ENCODE results near the gene INPP5D.

The INPP5D gene

DNA sequence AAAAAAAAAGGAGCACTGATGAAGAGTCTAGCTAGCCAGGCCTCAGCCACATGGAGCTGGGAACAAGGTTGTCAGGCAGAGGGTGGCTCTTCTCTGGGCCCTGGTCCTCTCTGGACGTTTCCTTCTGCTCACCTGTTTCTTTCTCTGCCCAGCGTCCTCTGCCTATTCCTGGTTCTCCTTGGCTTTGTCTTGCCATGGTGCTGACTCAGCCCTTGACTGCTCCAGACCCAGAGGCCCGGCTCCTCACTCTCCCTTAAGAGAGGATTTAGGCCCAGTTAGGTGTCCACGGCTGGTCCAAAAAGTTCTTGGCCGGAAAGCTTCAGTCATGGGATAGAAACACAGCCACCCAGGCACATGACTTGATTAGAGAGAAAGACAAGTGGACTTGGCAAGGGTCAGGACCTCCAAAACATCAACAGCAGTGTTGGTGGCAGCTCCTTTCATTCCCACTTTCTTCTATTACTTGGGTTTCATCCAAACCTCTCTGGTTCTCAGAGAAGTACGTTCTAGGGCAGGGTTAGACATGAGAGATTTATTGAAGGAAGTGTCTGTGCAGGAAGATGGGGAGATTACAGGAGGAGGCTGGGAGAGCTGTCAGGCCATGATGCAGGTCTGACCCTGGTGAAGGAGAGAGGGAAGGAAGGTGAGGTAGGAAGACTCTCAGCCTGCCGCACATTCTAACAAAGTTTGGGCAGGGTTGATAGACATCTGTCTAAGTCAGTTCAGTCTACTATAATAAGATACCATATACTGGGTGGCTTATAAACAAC lies 176.9 kb downstream of the INPP5D start:
- Histone ChIP-seq H2BK15ac (ENCODE audit: low read length) (no peak overlapping the region), H3K4me3 (ENCODE audit: low read length in 2 of 2) (no peak overlapping the region), H3K18ac (ENCODE audit: low read length) (no peak overlapping the region), H3K4ac (ENCODE audit: low read length) (no peak overlapping the region), H3K79me1 (ENCODE audit: low read depth, low read length) (no peaks in the 10 kb centered on the region), H3K9ac (ENCODE audit: low read depth, low read length, poor library complexity) (no peak overlapping the region), H2AK5ac (ENCODE audit: low read depth, low read length) (no peak overlapping the region), H3K36me3 (replicated peaks in 1 of 2; ENCODE audit: control insufficient read depth in 2 of 2, insufficient read depth in 2 of 2, low read length in 2 of 2) (no peaks in the 10 kb centered on the region), H4K91ac (ENCODE audit: low read depth, low read length, poor library complexity) (no peak overlapping the region), H4K8ac (ENCODE audit: low read depth, low read length) (no peak overlapping the region), H3K27ac (replicated peaks; ENCODE audit: low read length) (no peak overlapping the region), H3K23ac (ENCODE audit: low read depth, low read length, poor library complexity) (no peak overlapping the region), H2BK5ac (ENCODE audit: low read length) (no peak overlapping the region), H3K9me3 (replicated peaks in 1 of 2; ENCODE audit: control insufficient read depth in 2 of 2, insufficient read depth in 1 of 2, low read depth in 1 of 2, low read length in 2 of 2) (no peaks in the 10 kb centered on the region), H3K27me3 (ENCODE audit: control insufficient read depth in 3 of 3, insufficient read depth in 3 of 3, low read depth in 1 of 3, low read length in 3 of 3) (no peaks in the 10 kb centered on the region), H3K14ac (ENCODE audit: low read length) (no peak overlapping the region), H2AFZ (ENCODE audit: low read length) (no peak overlapping the region), H3K4me2 (ENCODE audit: insufficient read depth, low read length, poor library complexity, severe bottlenecking) (no peak overlapping the region), H3K4me1 (ENCODE audit: control insufficient read depth in 2 of 2, insufficient read depth in 1 of 2, low read depth in 1 of 2, low read length in 2 of 2) (no peaks in the 10 kb centered on the region), H2BK120ac (ENCODE audit: low read depth, low read length) (no peak overlapping the region), H2BK12ac (ENCODE audit: low read length) (no peak overlapping the region)
- no peak for DNase-seq (ENCODE audit: low spot score)
- no CpG with 5 or more reads among the region's 7 CpGs for WGBS, 2 donors (ENCODE audit: extremely low coverage in 2 of 2, insufficient read length in 2 of 2, insufficient replicate concordance in 1 of 2)

DNA sequence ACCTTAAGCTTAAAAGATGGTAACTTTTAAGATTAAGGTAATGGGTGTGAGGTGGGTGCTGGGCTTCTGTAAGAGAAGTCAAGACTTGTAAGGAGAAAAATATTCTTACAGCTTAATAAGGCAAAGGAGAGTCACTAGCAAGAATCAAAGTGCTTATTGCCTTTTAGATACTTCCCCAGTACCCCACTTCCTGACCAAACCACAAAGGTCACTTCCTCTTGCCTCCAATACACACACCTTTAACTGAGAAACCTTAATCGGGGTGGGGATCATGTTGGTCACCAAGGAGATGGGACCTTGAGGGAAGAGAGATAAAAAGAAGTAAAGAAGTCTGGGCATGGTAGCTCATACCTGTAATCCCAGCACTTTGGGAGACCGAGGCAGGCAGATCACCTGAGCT lies 180.8 kb downstream of the INPP5D start:
- H3K9me3 ChIP-seq (replicated peaks in 1 of 2; ENCODE audit: control insufficient read depth in 2 of 2, insufficient read depth in 1 of 2, low read depth in 1 of 2, low read length in 2 of 2) = no peaks in the 10 kb centered on the region
- no peak overlapping the region for H3K23ac ChIP-seq (ENCODE audit: low read depth, low read length, poor library complexity)
- H3K14ac ChIP-seq (ENCODE audit: low read length) = no peak overlapping the region
- H3K4ac ChIP-seq (ENCODE audit: low read length) = no peak overlapping the region
- no peak overlapping the region for H2AK5ac ChIP-seq (ENCODE audit: low read depth, low read length)
- no peaks in the 10 kb centered on the region for H3K36me3 ChIP-seq (replicated peaks in 1 of 2; ENCODE audit: control insufficient read depth in 2 of 2, insufficient read depth in 2 of 2, low read length in 2 of 2)
- no peak overlapping the region for H2BK5ac ChIP-seq (ENCODE audit: low read length)
- no peak overlapping the region for H3K27ac ChIP-seq (replicated peaks; ENCODE audit: low read length)
- no peak overlapping the region for H3K4me2 ChIP-seq (ENCODE audit: insufficient read depth, low read length, poor library complexity, severe bottlenecking)
- H2BK120ac ChIP-seq (ENCODE audit: low read depth, low read length) = no peak overlapping the region
- DNase-seq (ENCODE audit: low spot score) = no peak
- no peaks in the 10 kb centered on the region for H3K4me1 ChIP-seq (ENCODE audit: control insufficient read depth in 2 of 2, insufficient read depth in 1 of 2, low read depth in 1 of 2, low read length in 2 of 2)
- no peak overlapping the region for H3K18ac ChIP-seq (ENCODE audit: low read length)
- WGBS, 2 donors (ENCODE audit: extremely low coverage in 2 of 2, insufficient read length in 2 of 2, insufficient replicate concordance in 1 of 2) = no CpG with 5 or more reads among the region's 2 CpGs
- no peak overlapping the region for H3K9ac ChIP-seq (ENCODE audit: low read depth, low read length, poor library complexity)
- H3K79me1 ChIP-seq (ENCODE audit: low read depth, low read length) = no peaks in the 10 kb centered on the region
- H2BK12ac ChIP-seq (ENCODE audit: low read length) = no peak overlapping the region
- no peak overlapping the region for H4K8ac ChIP-seq (ENCODE audit: low read depth, low read length)
- H3K27me3 ChIP-seq (ENCODE audit: control insufficient read depth in 3 of 3, insufficient read depth in 3 of 3, low read depth in 1 of 3, low read length in 3 of 3) = peaks cover 0 to 5% (median 0%) of the 10 kb centered on the region in 3 experiments
- no peak overlapping the region for H2BK15ac ChIP-seq (ENCODE audit: low read length)
- H3K4me3 ChIP-seq (ENCODE audit: low read length in 2 of 2) = no peak overlapping the region
- H2AFZ ChIP-seq (ENCODE audit: low read length) = no peak overlapping the region
- no peak overlapping the region for H4K91ac ChIP-seq (ENCODE audit: low read depth, low read length, poor library complexity)

DNA sequence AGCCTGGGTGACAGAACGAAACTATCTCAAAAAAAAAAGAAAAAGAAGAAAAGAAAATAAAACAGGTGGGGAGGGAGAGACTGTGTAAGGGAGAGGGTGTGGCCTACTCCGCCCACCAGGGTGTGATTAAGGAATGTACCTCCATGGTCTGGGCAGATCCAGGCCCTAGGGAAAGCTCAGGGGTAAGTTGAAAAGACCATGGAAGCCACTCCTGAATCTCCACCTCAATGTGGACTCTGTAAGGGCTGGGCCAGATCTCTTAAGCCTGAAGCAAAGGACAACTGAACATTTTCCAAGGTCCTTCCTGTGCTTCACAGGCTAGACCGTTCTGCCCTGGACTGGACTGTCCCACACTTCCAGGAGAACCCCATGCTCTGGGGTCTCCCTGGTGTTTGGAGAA lies 181.7 kb downstream of the INPP5D start:
- H4K91ac ChIP-seq (ENCODE audit: low read depth, low read length, poor library complexity) = no peak overlapping the region
- H2AFZ ChIP-seq (ENCODE audit: low read length) = no peak overlapping the region
- H3K4me1 ChIP-seq (ENCODE audit: control insufficient read depth in 2 of 2, insufficient read depth in 1 of 2, low read depth in 1 of 2, low read length in 2 of 2) = no peaks in the 10 kb centered on the region
- H3K27me3 ChIP-seq (ENCODE audit: control insufficient read depth in 3 of 3, insufficient read depth in 3 of 3, low read depth in 1 of 3, low read length in 3 of 3) = peaks cover 0 to 5% (median 0%) of the 10 kb centered on the region in 3 experiments
- no peak overlapping the region for H4K8ac ChIP-seq (ENCODE audit: low read depth, low read length)
- no peak overlapping the region for H3K27ac ChIP-seq (replicated peaks; ENCODE audit: low read length)
- no peak overlapping the region for H2AK5ac ChIP-seq (ENCODE audit: low read depth, low read length)
- H3K4me3 ChIP-seq (ENCODE audit: low read length in 2 of 2) = no peak overlapping the region
- H3K79me1 ChIP-seq (ENCODE audit: low read depth, low read length) = no peaks in the 10 kb centered on the region
- H2BK5ac ChIP-seq (ENCODE audit: low read length) = no peak overlapping the region
- no peak for DNase-seq (ENCODE audit: low spot score)
- H3K14ac ChIP-seq (ENCODE audit: low read length) = no peak overlapping the region
- H3K9ac ChIP-seq (ENCODE audit: low read depth, low read length, poor library complexity) = no peak overlapping the region
- no peak overlapping the region for H3K18ac ChIP-seq (ENCODE audit: low read length)
- no peak overlapping the region for H2BK15ac ChIP-seq (ENCODE audit: low read length)
- no peak overlapping the region for H3K23ac ChIP-seq (ENCODE audit: low read depth, low read length, poor library complexity)
- no peaks in the 10 kb centered on the region for H3K36me3 ChIP-seq (replicated peaks in 1 of 2; ENCODE audit: control insufficient read depth in 2 of 2, insufficient read depth in 2 of 2, low read length in 2 of 2)
- no peak overlapping the region for H3K4ac ChIP-seq (ENCODE audit: low read length)
- no peak overlapping the region for H2BK120ac ChIP-seq (ENCODE audit: low read depth, low read length)
- no peak overlapping the region for H3K4me2 ChIP-seq (ENCODE audit: insufficient read depth, low read length, poor library complexity, severe bottlenecking)
- H3K9me3 ChIP-seq (replicated peaks in 1 of 2; ENCODE audit: control insufficient read depth in 2 of 2, insufficient read depth in 1 of 2, low read depth in 1 of 2, low read length in 2 of 2) = no peaks in the 10 kb centered on the region
- H2BK12ac ChIP-seq (ENCODE audit: low read length) = no peak overlapping the region
- no CpG with 5 or more reads among the region's 3 CpGs for WGBS, 2 donors (ENCODE audit: extremely low coverage in 2 of 2, insufficient read length in 2 of 2, insufficient replicate concordance in 1 of 2)

DNA sequence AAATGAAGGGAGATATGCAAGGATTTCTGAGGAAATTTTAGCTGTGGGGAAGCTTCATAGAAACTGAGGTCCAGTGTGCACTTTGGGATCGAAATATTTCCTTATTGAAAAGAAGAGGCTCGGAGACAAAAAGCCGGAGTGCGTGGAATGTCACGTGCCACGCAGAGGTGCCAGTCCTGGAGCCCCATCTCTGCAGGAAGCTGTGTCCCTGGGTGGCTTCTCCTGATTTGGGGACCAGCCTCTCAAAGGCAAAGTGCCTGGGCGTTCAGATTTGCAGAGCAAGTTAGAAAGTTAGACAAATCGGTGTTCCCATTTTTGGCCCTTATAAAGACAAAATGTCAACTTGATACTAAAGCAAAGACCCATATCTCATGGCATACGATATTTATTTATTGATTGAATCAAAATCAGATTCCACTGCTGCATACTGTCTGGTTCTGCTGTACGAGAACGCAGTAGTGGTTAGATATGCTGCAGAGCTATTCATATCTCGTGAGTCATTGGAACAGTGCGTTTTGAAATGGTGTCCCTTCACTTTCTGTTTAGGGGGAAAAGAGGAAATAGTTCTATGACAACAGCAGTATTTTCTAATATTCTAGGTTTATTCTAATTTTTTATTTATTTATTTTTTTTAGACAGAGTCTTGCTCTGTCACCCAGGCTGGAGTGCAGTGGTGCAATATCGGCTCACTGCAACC lies 182.2 kb downstream of the INPP5D start:
- Histone ChIP-seq H3K4ac (ENCODE audit: low read length) (no peak overlapping the region), H3K27me3 (ENCODE audit: control insufficient read depth in 3 of 3, insufficient read depth in 3 of 3, low read depth in 1 of 3, low read length in 3 of 3) (peaks cover 0 to 5% (median 0%) of the 10 kb centered on the region in 3 experiments), H3K9ac (ENCODE audit: low read depth, low read length, poor library complexity) (no peak overlapping the region), H2BK15ac (ENCODE audit: low read length) (no peak overlapping the region), H3K4me3 (ENCODE audit: low read length in 2 of 2) (no peak overlapping the region), H3K27ac (replicated peaks; ENCODE audit: low read length) (no peak overlapping the region), H3K4me1 (ENCODE audit: control insufficient read depth in 2 of 2, insufficient read depth in 1 of 2, low read depth in 1 of 2, low read length in 2 of 2) (no peaks in the 10 kb centered on the region), H3K36me3 (replicated peaks in 1 of 2; ENCODE audit: control insufficient read depth in 2 of 2, insufficient read depth in 2 of 2, low read length in 2 of 2) (no peaks in the 10 kb centered on the region), H2BK120ac (ENCODE audit: low read depth, low read length) (no peak overlapping the region), H3K79me1 (ENCODE audit: low read depth, low read length) (no peaks in the 10 kb centered on the region), H4K8ac (ENCODE audit: low read depth, low read length) (no peak overlapping the region), H3K23ac (ENCODE audit: low read depth, low read length, poor library complexity) (no peak overlapping the region), H2AFZ (ENCODE audit: low read length) (no peak overlapping the region), H2AK5ac (ENCODE audit: low read depth, low read length) (no peak overlapping the region), H3K14ac (ENCODE audit: low read length) (no peak overlapping the region), H2BK12ac (ENCODE audit: low read length) (no peak overlapping the region), H3K9me3 (replicated peaks in 1 of 2; ENCODE audit: control insufficient read depth in 2 of 2, insufficient read depth in 1 of 2, low read depth in 1 of 2, low read length in 2 of 2) (no peaks in the 10 kb centered on the region), H2BK5ac (ENCODE audit: low read length) (no peak overlapping the region), H4K91ac (ENCODE audit: low read depth, low read length, poor library complexity) (no peak overlapping the region), H3K4me2 (ENCODE audit: insufficient read depth, low read length, poor library complexity, severe bottlenecking) (no peak overlapping the region), H3K18ac (ENCODE audit: low read length) (no peak overlapping the region)
- no peak for DNase-seq (ENCODE audit: low spot score)
- WGBS, 2 donors (ENCODE audit: extremely low coverage in 2 of 2, insufficient read length in 2 of 2, insufficient replicate concordance in 1 of 2) = no CpG with 5 or more reads among the region's 14 CpGs

Measured in neuronal stem cell (in vitro differentiated cells).